AG09309 (cell line): ENCODE measurements around the gene GPR63.

Source experiments
- DNase-seq: peaks from one replicate; pipeline ENCODE4 v3.0.0-alpha.2; 2010; ENCODE audit warnings: low read depth
- H3K4me3 ChIP-seq: 2 replicates; pipeline ENCODE4 v1.5.1; 2011; ENCODE audit warnings: mild to moderate bottlenecking, low read depth, low read length, moderate library complexity; ENCODE audit not compliant: control insufficient read depth
- CTCF ChIP-seq: IDR thresholded peaks from 2 replicates; pipeline ENCODE4 v1.5.1; 2011; ENCODE audit warnings: mild to moderate bottlenecking, low read depth, low read length, inconsistent platforms; ENCODE audit not compliant: insufficient read depth, control insufficient read depth; ENCODE audit errors: missing control alignments

GPR63 gene

GRCh38 chr6:96749891-96750290, 87.4 kb downstream of the GPR63 start:
- DNase-seq: no peak
- no peak overlapping the region for H3K4me3 ChIP-seq
- no peak for TF ChIP-seq CTCF
